Measurements from ENCODE around the gene AKIRIN2. TPM values are rescaled to one million over a fixed set of nuclear protein-coding genes. Genes with fewer than 3 reads are reported as not detected.

The AKIRIN2 gene
- total and polyA plus RNA-seq, 9 of the 15 experiments (the other 6 are each of a cell fraction or from before 2014, with no cell fraction given): 5.8 to 63.9 (median 28.1) TPM

DNA sequence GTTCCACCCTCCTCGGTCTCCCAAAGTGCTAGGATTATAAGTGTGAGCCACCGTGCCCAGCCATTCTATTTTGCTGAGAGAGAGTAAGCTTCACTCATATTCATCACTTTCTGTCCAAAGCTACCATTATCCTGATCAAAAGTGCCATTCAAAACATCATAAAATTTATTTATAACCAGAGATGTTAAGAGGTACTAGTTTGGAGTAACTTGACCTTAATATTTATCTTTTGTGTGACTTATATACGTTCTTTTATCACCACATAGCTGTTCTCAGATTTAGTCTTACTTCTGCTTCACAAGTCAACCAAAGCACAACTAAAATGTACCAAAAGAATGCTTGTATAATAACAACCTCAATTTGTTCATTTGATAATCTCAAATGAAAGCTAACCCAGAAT, 18.1 kb downstream of the AKIRIN2 start (continued):
- TF ChIP-seq, protein P1, sequence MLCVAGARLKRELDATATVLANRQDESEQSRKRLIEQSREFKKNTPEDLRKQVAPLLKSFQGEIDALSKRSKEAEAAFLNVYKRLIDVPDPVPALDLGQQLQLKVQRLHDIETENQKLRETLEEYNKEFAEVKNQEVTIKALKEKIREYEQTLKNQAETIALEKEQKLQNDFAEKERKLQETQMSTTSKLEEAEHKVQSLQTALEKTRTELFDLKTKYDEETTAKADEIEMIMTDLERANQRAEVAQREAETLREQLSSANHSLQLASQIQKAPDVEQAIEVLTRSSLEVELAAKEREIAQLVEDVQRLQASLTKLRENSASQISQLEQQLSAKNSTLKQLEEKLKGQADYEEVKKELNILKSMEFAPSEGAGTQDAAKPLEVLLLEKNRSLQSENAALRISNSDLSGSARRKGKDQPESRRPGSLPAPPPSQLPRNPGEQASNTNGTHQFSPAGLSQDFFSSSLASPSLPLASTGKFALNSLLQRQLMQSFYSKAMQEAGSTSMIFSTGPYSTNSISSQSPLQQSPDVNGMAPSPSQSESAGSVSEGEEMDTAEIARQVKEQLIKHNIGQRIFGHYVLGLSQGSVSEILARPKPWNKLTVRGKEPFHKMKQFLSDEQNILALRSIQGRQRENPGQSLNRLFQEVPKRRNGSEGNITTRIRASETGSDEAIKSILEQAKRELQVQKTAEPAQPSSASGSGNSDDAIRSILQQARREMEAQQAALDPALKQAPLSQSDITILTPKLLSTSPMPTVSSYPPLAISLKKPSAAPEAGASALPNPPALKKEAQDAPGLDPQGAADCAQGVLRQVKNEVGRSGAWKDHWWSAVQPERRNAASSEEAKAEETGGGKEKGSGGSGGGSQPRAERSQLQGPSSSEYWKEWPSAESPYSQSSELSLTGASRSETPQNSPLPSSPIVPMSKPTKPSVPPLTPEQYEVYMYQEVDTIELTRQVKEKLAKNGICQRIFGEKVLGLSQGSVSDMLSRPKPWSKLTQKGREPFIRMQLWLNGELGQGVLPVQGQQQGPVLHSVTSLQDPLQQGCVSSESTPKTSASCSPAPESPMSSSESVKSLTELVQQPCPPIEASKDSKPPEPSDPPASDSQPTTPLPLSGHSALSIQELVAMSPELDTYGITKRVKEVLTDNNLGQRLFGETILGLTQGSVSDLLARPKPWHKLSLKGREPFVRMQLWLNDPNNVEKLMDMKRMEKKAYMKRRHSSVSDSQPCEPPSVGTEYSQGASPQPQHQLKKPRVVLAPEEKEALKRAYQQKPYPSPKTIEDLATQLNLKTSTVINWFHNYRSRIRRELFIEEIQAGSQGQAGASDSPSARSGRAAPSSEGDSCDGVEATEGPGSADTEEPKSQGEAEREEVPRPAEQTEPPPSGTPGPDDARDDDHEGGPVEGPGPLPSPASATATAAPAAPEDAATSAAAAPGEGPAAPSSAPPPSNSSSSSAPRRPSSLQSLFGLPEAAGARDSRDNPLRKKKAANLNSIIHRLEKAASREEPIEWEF (CRISPR knock-in tag; IDR thresholded peaks at IDR 0.05): no peak
- TF ChIP-seq, protein P2, sequence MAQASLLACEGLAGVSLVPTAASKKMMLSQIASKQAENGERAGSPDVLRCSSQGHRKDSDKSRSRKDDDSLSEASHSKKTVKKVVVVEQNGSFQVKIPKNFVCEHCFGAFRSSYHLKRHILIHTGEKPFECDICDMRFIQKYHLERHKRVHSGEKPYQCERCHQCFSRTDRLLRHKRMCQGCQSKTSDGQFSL (CRISPR knock-in tag; IDR thresholded peaks at IDR 0.05): no peak
- TF ChIP-seq, protein P2 (tag; IDR thresholded peaks at IDR 0.05): no peak

DNA sequence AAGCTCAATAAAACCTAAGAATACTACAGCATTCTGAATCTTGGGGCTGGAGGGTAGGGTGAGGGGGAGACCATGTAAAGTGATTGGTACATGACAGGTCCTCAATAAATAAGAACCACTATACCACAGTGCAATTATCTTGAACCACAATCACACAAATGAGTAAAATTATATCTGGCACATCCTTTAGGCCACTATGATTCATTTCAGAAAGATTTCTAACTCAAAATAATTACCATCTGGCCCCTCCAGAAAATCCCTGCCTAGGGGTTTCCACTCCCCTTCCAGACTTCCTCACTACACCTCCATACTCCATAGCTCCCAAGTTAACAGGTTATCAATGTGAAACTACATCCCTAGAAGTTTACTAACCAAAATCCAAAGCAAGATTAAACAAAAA, 19.7 kb downstream of the AKIRIN2 start:
- Histone ChIP-seq H3K27ac (ENCODE audit: extremely low read depth, low read depth, low read length) (no peak overlapping the region), H2AFZ (ENCODE audit: low read depth, low read length) (no peak overlapping the region), H3K9me3 (replicated peaks; ENCODE audit: control insufficient read depth, insufficient read depth, low read depth, low read length) (no peaks in the 10 kb centered on the region), H3K4me1 (replicated peaks in 1 of 2; ENCODE audit: control insufficient read depth in 2 of 2, insufficient read depth in 2 of 2, low read length in 2 of 2) (no peaks in the 10 kb centered on the region), H3K79me2 (ENCODE audit: control insufficient read depth, insufficient read depth, low read length) (peaks cover 74% of the 10 kb centered on the region), H4K20me1 (replicated peaks; ENCODE audit: control insufficient read depth, insufficient read depth, low read length) (no peaks in the 10 kb centered on the region; the same call in 1 of the 2 replicates), H3K4me3 (no peak overlapping the region), H3K4me2 (ENCODE audit: insufficient read depth, low read length) (no peak overlapping the region), H3K36me3 (ENCODE audit: control insufficient read depth, insufficient read depth, low read length) (peaks cover 42% of the 10 kb centered on the region), H3K27me3 (ENCODE audit: control insufficient read depth in 2 of 2, insufficient read depth in 2 of 2, low read length in 2 of 2) (no peaks in the 10 kb centered on the region), H3K9ac (ENCODE audit: insufficient read depth in 1 of 2, low read depth in 2 of 2, low read length in 2 of 2) (no peak overlapping the region), H3K9me1 (ENCODE audit: control insufficient read depth, insufficient read depth, low read length) (no peaks in the 10 kb centered on the region)
- FAIRE-seq: peak; percentile 46
- TF ChIP-seq FOXK2 (conservative IDR thresholded peaks at IDR 0.05 in 1 of 2, IDR thresholded peaks at IDR 0.05 in 1 of 2; ENCODE audit: low read depth in 2 of 2) (no peak), FOXP1 (CRISPR knock-in tag; IDR thresholded peaks at IDR 0.05) (no peak), ZC3H11A (IDR thresholded peaks at IDR 0.05; ENCODE audit: low read depth, low read length) (no peak)
- BruUV-seq (replicated peaks): no TSS peak
- CTCF ChIA-PET (ENCODE audit: low intra/inter-chr PET ratio): no interaction called here
- intact Hi-C loops (cut with micrococcal nuclease) (no loop called here), in situ Hi-C loops (cut with MboI) (no loop called here)
- ATAC-seq: no peak
- POLR2A ChIA-PET: interaction anchor here (1.2 to 6.4 kb wide), 2 partner anchors 15 to 20 kb away, joined by 3 to 57 read pairs; partner anchors contain the start of gene AKIRIN2
- no peak for DNase-seq (ENCODE audit: extremely low read depth in 1 of 4, low spot score in 3 of 4)
